Stomach (tissue), 9 donors: Measurements from ENCODE around the gene OSMR. TPM values are rescaled to one million over a fixed set of nuclear protein-coding genes. Genes with fewer than 3 reads are reported as not detected.

Source experiments
- DNase-seq, 2 donors: peaks; one replicate each; pipeline versions ENCODE4 v3.0.0 to v3.0.0-alpha.2; 2013 to 2019
- H3K27ac ChIP-seq, 5 donors: fragments of 200-600 bp in 4 of 5; sonication (generic) in 4 of 5; one replicate each; pipeline ENCODE4 v1.5.1; 2013 to 2019; ENCODE audit warnings: mild to moderate bottlenecking in 1 of 5, moderate library complexity in 1 of 5
- H3K27me3 ChIP-seq, 3 donors: fragments of 200-600 bp; sonication (generic); one replicate each; pipeline ENCODE4 v1.5.1; 2017 to 2019; ENCODE audit warnings: mixed run types in 1 of 3
- H3K36me3 ChIP-seq, 4 donors: fragments of 200-600 bp; sonication (generic); 1 replicate in 3 of 4; 2 replicates in 1 of 4; pipeline ENCODE4 v1.5.1; 2016 to 2019
- H3K4me1 ChIP-seq, 4 donors: fragments of 200-600 bp; sonication (generic); one replicate each; pipeline ENCODE4 v1.5.1; 2016 to 2019
- H3K4me3 ChIP-seq, 4 donors: fragments of 200-600 bp; sonication (generic) in 3 of 4; one replicate each; pipeline ENCODE4 v1.5.1; 2016 to 2019; ENCODE audit warnings: mild to moderate bottlenecking in 1 of 4
- H3K9me3 ChIP-seq, 4 donors: fragments of 200-600 bp; sonication (generic); one replicate each; pipeline ENCODE4 v1.5.1; 2016 to 2019
- CTCF ChIP-seq, 7 experiments: fragments of 450-650 bp in 4 of 7; fragments of 200-600 bp in 3 of 7; sonication (generic) in 3 of 7; IDR thresholded peaks; one replicate each; pipeline ENCODE4 v1.5.1; 2016 to 2019; ENCODE audit warnings: antibody characterized with exemption in 7 of 7, control low read depth in 2 of 7, mild to moderate bottlenecking in 1 of 7
- EP300 ChIP-seq: sonication (generic); formaldehyde crosslinking; IDR thresholded peaks from one replicate; pipeline ENCODE4 v1.6.1; 2017; ENCODE audit warnings: antibody characterized with exemption
- POLR2A ChIP-seq, 4 donors: fragments of 450-650 bp; IDR thresholded peaks; one replicate each; pipeline ENCODE4 v1.6.1; 2016; ENCODE audit warnings: antibody characterized with exemption in 4 of 4, control low read depth in 2 of 4, mild to moderate bottlenecking in 1 of 4, moderate library complexity in 1 of 4
- POLR2AphosphoS5 ChIP-seq, 3 donors: sonication (generic); formaldehyde crosslinking; IDR thresholded peaks; one replicate each; pipeline ENCODE4 v1.6.1; 2016; ENCODE audit warnings: antibody characterized with exemption in 3 of 3
- WGBS, 5 donors: extraction: QIAGEN DNeasy Blood & Tissue Kit in 3 of 5; methylation state at CpG; one replicate each; pipeline versions ENCODE4 v1.1.5 to v1.1.7; 2013 to 2018; 5-methylcytosine and 5-hydroxymethylcytosine counted together
- intact Hi-C: fragments of 100-400 bp; cut with DNase I; formaldehyde crosslinking; loops from one replicate; pipeline ENCODE4 v1.15.1; 2023; ENCODE audit warnings: low total_unique reads
- polyA plus RNA-seq, 3 donors: library from polyadenylated mRNA; stranded (reverse); fragments of 200-250 nt; gene quantifications; one replicate each; pipeline ENCODE4 v1.2.3, GENCODE V29; 2013
- total RNA-seq, 5 donors: library from RNA; depleted of rRNA; stranded (reverse); fragments of >200 nt; gene quantifications; one replicate each; pipeline versions ENCODE4 v1.1.0 to v1.2.3, GENCODE V29; 2014 to 2016
- donor health status: healthy with polysubstance abuse.
- donor health status: Bipolar disorder and iron deficiency.
- donor health status: healthy.

The OSMR gene
- total and polyA plus RNA-seq, 8 donors, result 2.7 to 50.3 (median 11.9) TPM

GRCh38 chr5:38925154-38925925 is 79.5 kb downstream of the OSMR start:
- Histone ChIP-seq H3K9me3 (no peaks in the 10 kb centered on the region), H3K4me1 (peaks cover 0 to 41% (median 5%) of the 10 kb centered on the region in 4 donors), H3K27ac (peak overlapping the region in 1 of 5 donors; percentile 31), H3K36me3 (peaks cover 4 to 65% (median 45%) of the 10 kb centered on the region in 4 donors), H3K27me3 (no peaks in the 10 kb centered on the region), H3K4me3 (no peak overlapping the region)
- 81 to 93% (median 85%) methylated on average over 6 of the region's 6 CpGs for WGBS, 5 donors
- intact Hi-C loops, result no loop called here
- no peak for TF ChIP-seq EP300
- no peak for TF ChIP-seq POLR2A (IDR thresholded peaks at IDR 0.05)
- no peak for TF ChIP-seq CTCF (IDR thresholded peaks at IDR 0.05)
- no peak for TF ChIP-seq POLR2AphosphoS5 (IDR thresholded peaks at IDR 0.05)
- peak in 1 of 2 donors; percentile 27 for DNase-seq

GRCh38 chr5:38926121-38926520 is 80.3 kb downstream of the OSMR start:
- WGBS, 5 donors, result 78 to 87% (median 81%) methylated on average over 3 of the region's 3 CpGs
- Histone ChIP-seq H3K27me3 (no peaks in the 10 kb centered on the region), H3K4me3 (no peak overlapping the region), H3K9me3 (no peaks in the 10 kb centered on the region), H3K27ac (peak overlapping the region in 1 of 5 donors; percentile 31), H3K36me3 (peaks cover 4 to 57% (median 46%) of the 10 kb centered on the region in 4 donors), H3K4me1 (peaks cover 0 to 41% (median 5%) of the 10 kb centered on the region in 4 donors)
- no peak for DNase-seq
- intact Hi-C loops, result no loop called here
- TF ChIP-seq POLR2AphosphoS5 (IDR thresholded peaks at IDR 0.05) (no peak), CTCF (IDR thresholded peaks at IDR 0.05) (no peak)

GRCh38 chr5:38927470-38927869 is 81.7 kb downstream of the OSMR start:
- H3K9me3 ChIP-seq, result no peaks in the 10 kb centered on the region
- TF ChIP-seq POLR2A (IDR thresholded peaks at IDR 0.05) (no peak), POLR2AphosphoS5 (IDR thresholded peaks at IDR 0.05) (no peak), EP300 (no peak), CTCF (IDR thresholded peaks at IDR 0.05) (no peak)
- H3K4me1 ChIP-seq, result peaks cover 0 to 41% (median 5%) of the 10 kb centered on the region in 4 donors
- intact Hi-C loops, result no loop called here
- peaks cover 4 to 53% (median 51%) of the 10 kb centered on the region in 4 donors for H3K36me3 ChIP-seq
- 78 to 93% (median 84%) methylated on average over 2 of the region's 2 CpGs for WGBS, 5 donors
- H3K27ac ChIP-seq, result no peak overlapping the region
- H3K27me3 ChIP-seq, result no peaks in the 10 kb centered on the region
- no peak for DNase-seq
- H3K4me3 ChIP-seq, result no peak overlapping the region

GRCh38 chr5:38929838-38930237 is 84.0 kb downstream of the OSMR start:
- intact Hi-C loops, result no loop called here

More at GRCh38 chr5:38929838-38930237, 84.0 kb downstream of the OSMR start:
- TF ChIP-seq CTCF (IDR thresholded peaks at IDR 0.05) (no peak), POLR2A (IDR thresholded peaks at IDR 0.05) (no peak), EP300 (no peak), POLR2AphosphoS5 (IDR thresholded peaks at IDR 0.05) (no peak)
- peaks cover 13 to 73% (median 69%) of the 10 kb centered on the region in 4 donors for H3K36me3 ChIP-seq
- no peaks in the 10 kb centered on the region for H3K27me3 ChIP-seq
- H3K4me1 ChIP-seq, result peaks cover 0 to 19% (median 2%) of the 10 kb centered on the region in 4 donors
- H3K4me3 ChIP-seq, result no peak overlapping the region
- 35 to 50% (median 49%) methylated on average over 2 of the region's 2 CpGs for WGBS, 5 donors
- DNase-seq, result no peak
- H3K27ac ChIP-seq, result no peak overlapping the region
- H3K9me3 ChIP-seq, result no peaks in the 10 kb centered on the region
